Thyroid gland (tissue), 4 donors: ENCODE measurements around the gene ZNF418. TPM values are rescaled to one million over a fixed set of nuclear protein-coding genes. Genes with fewer than 3 reads are reported as not detected.
"Not testable (repeated sequence)": the region's sequence is repeated elsewhere in the genome, so short reads cannot be mapped to it uniquely, and the experiment has no call there.

Experiments
- DNase-seq, 2 donors: peaks; one replicate each; pipeline ENCODE4 v3.0.0-alpha.2; 2019
- H3K27ac ChIP-seq, 3 donors: fragments of 200-600 bp; sonication (generic); 1 replicate in 2 of 3; 2 replicates in 1 of 3; pipeline ENCODE4 v1.5.1; 2016 to 2019; ENCODE audit warnings: mild to moderate bottlenecking in 1 of 3, moderate library complexity in 1 of 3
- H3K27me3 ChIP-seq: fragments of 200-600 bp; sonication (generic); one replicate; pipeline ENCODE4 v1.5.1; 2019
- H3K36me3 ChIP-seq, 2 donors: fragments of 200-600 bp; sonication (generic); one replicate each; pipeline ENCODE4 v1.5.1; 2016 to 2019
- H3K4me1 ChIP-seq, 2 donors: fragments of 200-600 bp; sonication (generic); one replicate each; pipeline ENCODE4 v1.5.1; 2017 to 2019
- H3K4me3 ChIP-seq, 3 donors: fragments of 200-600 bp; sonication (generic); replicated peaks in 1 of 3; 1 replicate in 2 of 3; 2 replicates in 1 of 3; pipeline ENCODE4 v1.5.1; 2016; ENCODE audit warnings: mild to moderate bottlenecking in 1 of 3
- H3K9me3 ChIP-seq: fragments of 200-600 bp; sonication (generic); one replicate; pipeline ENCODE4 v1.5.1; 2017
- POLR2A ChIP-seq, 2 donors: fragments of 450-650 bp; IDR thresholded peaks; one replicate each; pipeline ENCODE4 v1.6.1; 2017; ENCODE audit warnings: antibody characterized with exemption in 2 of 2, mild to moderate bottlenecking in 2 of 2, moderate library complexity in 1 of 2
- WGBS, 2 donors: methylation state at CpG; one replicate each; pipeline ENCODE4 v1.1.5; 2017; 5-methylcytosine and 5-hydroxymethylcytosine counted together
- intact Hi-C: fragments of 100-400 bp; cut with DNase I; formaldehyde crosslinking; loops from one replicate; pipeline ENCODE4 v1.15.1; 2023
- total RNA-seq, 4 donors: library from RNA; depleted of rRNA; stranded (reverse); fragments of >200 nt; gene quantifications; one replicate each; pipeline ENCODE4 v1.2.3, GENCODE V29; 2016
- TF ChIP-seq, protein P1 (sequence below), 6 experiments: fragments of 200-600 bp in 3 of 6; fragments of 450-650 bp in 3 of 6; sonication (generic) in 3 of 6; IDR thresholded peaks; one replicate each; pipeline ENCODE4 v1.5.1; 2016 to 2019; ENCODE audit warnings: antibody characterized with exemption in 6 of 6, mild to moderate bottlenecking in 2 of 6, inconsistent platforms in 1 of 6, moderate library complexity in 1 of 6

ZNF418 gene
- total RNA-seq, 4 donors from 2014 or later = 9.3 to 17.2 (median 11.7) TPM

DNA sequence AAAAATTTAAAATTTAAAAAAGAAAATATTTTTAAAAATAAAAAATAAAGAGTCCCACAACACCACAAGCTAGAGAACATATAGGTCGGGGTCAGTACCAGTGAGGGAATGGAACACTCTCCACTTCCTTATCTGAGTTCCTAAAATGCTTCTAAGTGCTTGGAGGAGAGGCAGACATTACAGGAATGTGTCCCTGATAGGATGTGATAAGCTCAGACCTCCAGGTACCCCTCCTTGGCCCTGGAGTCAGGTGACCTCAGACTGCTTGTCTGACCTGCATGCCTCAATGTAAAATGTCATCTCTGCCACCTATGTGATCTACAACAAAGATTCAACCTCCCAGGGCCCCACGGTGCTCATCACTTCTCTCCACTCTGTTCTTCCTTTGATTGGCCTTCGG is 49.2 kb downstream of the ZNF418 start:
- 88 to 93% methylated on average over 3 of the region's 3 CpGs for WGBS, 2 donors
- DNase-seq = no peak
- no peak overlapping the region for H3K27ac ChIP-seq
- no peaks in the 10 kb centered on the region for H3K27me3 ChIP-seq
- H3K4me3 ChIP-seq = no peak overlapping the region
- peaks cover 5 to 9% of the 10 kb centered on the region in 2 donors for H3K4me1 ChIP-seq
- H3K9me3 ChIP-seq = no peaks in the 10 kb centered on the region
- H3K36me3 ChIP-seq = no peaks in the 10 kb centered on the region
- intact Hi-C loops = no loop called here
- TF ChIP-seq POLR2A (IDR thresholded peaks at IDR 0.05) = no peak
- TF ChIP-seq, protein P1, sequence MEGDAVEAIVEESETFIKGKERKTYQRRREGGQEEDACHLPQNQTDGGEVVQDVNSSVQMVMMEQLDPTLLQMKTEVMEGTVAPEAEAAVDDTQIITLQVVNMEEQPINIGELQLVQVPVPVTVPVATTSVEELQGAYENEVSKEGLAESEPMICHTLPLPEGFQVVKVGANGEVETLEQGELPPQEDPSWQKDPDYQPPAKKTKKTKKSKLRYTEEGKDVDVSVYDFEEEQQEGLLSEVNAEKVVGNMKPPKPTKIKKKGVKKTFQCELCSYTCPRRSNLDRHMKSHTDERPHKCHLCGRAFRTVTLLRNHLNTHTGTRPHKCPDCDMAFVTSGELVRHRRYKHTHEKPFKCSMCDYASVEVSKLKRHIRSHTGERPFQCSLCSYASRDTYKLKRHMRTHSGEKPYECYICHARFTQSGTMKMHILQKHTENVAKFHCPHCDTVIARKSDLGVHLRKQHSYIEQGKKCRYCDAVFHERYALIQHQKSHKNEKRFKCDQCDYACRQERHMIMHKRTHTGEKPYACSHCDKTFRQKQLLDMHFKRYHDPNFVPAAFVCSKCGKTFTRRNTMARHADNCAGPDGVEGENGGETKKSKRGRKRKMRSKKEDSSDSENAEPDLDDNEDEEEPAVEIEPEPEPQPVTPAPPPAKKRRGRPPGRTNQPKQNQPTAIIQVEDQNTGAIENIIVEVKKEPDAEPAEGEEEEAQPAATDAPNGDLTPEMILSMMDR (IDR thresholded peaks at IDR 0.05) = no peak

DNA sequence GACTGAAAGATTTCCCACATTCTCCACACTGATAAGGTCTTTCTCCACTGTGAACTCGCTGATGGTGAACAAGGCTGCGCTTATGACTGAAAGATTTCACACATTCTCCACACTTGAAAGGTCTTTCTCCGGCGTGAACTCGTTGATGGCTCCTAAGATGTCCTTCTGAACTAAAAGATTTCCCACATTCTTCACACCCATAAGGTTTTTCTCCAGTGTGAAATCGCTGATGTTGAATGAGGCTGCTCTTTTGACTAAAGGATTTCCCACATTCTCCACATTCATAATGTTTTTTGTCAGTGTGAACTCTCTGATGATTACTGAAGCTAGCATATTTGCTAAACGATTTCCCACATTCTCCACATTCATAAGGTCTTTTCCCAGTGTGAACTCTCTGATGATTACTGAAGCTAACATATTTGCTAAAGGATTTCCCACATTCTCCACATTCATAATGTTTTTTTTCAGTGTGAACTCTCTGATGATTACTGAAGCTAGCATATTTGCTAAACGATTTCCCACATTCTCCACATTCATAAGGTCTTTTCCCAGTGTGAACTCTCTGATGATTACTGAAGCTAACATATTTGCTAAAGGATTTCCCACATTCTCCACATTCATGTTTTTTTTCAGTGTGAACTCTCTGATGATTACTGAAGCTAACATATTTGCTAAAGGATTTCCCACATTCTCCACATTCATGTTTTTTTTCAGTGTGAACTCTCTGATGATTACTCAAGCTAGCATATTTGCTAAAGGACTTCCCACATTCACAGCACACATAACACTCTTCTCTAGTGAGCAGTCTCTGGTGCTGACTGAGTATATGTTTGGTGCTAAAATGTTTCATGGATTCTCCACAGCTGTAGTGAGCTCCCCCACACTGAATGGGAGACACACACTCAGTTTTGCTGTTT is 61.1 kb downstream of the ZNF418 start:
- H3K27ac ChIP-seq, H3K4me1 ChIP-seq, H3K9me3 ChIP-seq, H3K27me3 ChIP-seq, intact Hi-C loops, H3K36me3 ChIP-seq, DNase-seq, H3K4me3 ChIP-seq: not testable (repeated sequence)
- 94 to 97% methylated on average over 8 of the region's 8 CpGs for whole genome bisulfite sequencing, 2 donors

DNA sequence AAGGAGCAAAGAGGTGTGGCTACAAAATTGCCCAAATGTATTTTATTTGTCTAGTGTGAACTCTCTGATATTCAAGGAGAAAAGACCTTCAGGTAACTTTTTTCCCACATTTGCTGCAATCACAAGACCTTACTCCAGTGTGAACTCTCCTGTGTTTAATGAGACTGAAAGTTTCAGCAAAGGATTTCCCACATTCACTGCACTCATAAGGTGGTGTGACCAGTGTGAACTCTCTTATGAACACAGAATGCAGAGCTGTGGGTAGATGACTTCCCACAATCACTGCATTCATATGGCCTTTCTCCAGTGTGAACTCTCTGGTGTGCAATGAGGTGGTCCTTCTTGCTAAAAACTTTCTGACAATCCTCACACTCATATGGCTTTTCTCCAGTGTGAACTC is 62.8 kb downstream of the ZNF418 start:
- Histone ChIP-seq H3K9me3 (no peaks in the 10 kb centered on the region), H3K4me3 (no peak overlapping the region), H3K36me3 (peaks cover 6 to 17% of the 10 kb centered on the region in 2 donors), H3K4me1 (no peaks in the 10 kb centered on the region), H3K27me3 (no peaks in the 10 kb centered on the region), H3K27ac (no peak overlapping the region)
- no peak for DNase-seq
- no peak for TF ChIP-seq POLR2A (IDR thresholded peaks at IDR 0.05)
- TF ChIP-seq, protein P1 (IDR thresholded peaks at IDR 0.05) = no peak
- intact Hi-C loops = no loop called here

Other genes starting within 250 kb of the ZNF418 start
- gene ZNF154, start 226.2 kb downstream of the ZNF418 start, total RNA-seq = 10 to 100 TPM; 15.6 to 25.8 (median 18.2) TPM
- 10 to 100 TPM; 16.8 to 27.6 (median 20.7) TPM for gene ZNF671, start 207.8 kb downstream of the ZNF418 start, total RNA-seq
- gene ZNF776, start 188.6 kb downstream of the ZNF418 start, total RNA-seq = 10 to 100 TPM; 17.6 to 24.4 (median 22.4) TPM
- 10 to 100 TPM; 23.8 to 30.5 (median 27.5) TPM for gene ZNF586, start 165.7 kb downstream of the ZNF418 start, total RNA-seq
- gene ZNF552, start 120.5 kb downstream of the ZNF418 start, total RNA-seq = 10 to 100 TPM in 2 of 4 donors, 1 to 10 TPM in 2; 5.3 to 13.6 (median 10.2) TPM
- 10 to 100 TPM; 21.8 to 35.8 (median 23.9) TPM for gene ZNF587B, start 105.1 kb downstream of the ZNF418 start, total RNA-seq
- 10 to 100 TPM; 15.9 to 36.5 (median 24.4) TPM for gene ZNF587, start 85.5 kb downstream of the ZNF418 start, total RNA-seq
- 10 to 100 TPM; 25.6 to 41.4 (median 31.6) TPM for gene ZNF814, start 46.4 kb downstream of the ZNF418 start, total RNA-seq
- gene ZNF417, start 18.8 kb downstream of the ZNF418 start, total RNA-seq = 10 to 100 TPM; 17.7 to 33.0 (median 25.1) TPM
- gene ZNF256, start 12.3 kb upstream of the ZNF418 start, total RNA-seq = 10 to 100 TPM in 1 of 4 donors, 1 to 10 TPM in 3; 5.7 to 11.1 (median 6.3) TPM
- gene C19orf18, start 39.1 kb upstream of the ZNF418 start, total RNA-seq = not detected
- gene ZNF606, start 67.4 kb upstream of the ZNF418 start, total RNA-seq = 10 to 100 TPM; 30.2 to 60.4 (median 38.6) TPM
- 1 to 10 TPM in 3 of 4 donors, under 1 TPM in 1; 0.88 to 7.5 (median 3.4) TPM for gene ZSCAN1, start 98.6 kb upstream of the ZNF418 start, total RNA-seq
- 10 to 100 TPM; 12.6 to 22.9 (median 18.1) TPM for gene ZNF135, start 123.9 kb upstream of the ZNF418 start, total RNA-seq
- 100 to 1,000 TPM; 129 to 150 (median 132) TPM for gene ZSCAN18, start 162.8 kb upstream of the ZNF418 start, total RNA-seq
- gene ZNF329, start 215.4 kb upstream of the ZNF418 start, total RNA-seq = 10 to 100 TPM; 15.6 to 20.6 (median 17.6) TPM
- 10 to 100 TPM; 43.0 to 75.3 (median 49.9) TPM for gene ZNF274, start 247.7 kb upstream of the ZNF418 start, total RNA-seq